Neural crest cell (in vitro differentiated cells): ENCODE measurements around the gene TRIM63. TPM values are rescaled to one million over a fixed set of nuclear protein-coding genes. Genes with fewer than 3 reads are reported as not detected.

Experiments used
- DNase-seq: peaks from one replicate; pipeline ENCODE4 v3.0.0; 2021; ENCODE audit warnings: low read depth, mixed read lengths, low spot score
- H3K27ac Mint-ChIP-seq: one replicate; pipeline ENCODE4 v1.8.0; 2021; ENCODE audit warnings: mild to moderate bottlenecking, mixed read lengths; ENCODE audit not compliant: unreplicated experiment
- H3K27me3 Mint-ChIP-seq: 2 replicates; pipeline ENCODE4 v1.8.0; 2021; ENCODE audit warnings: low read depth, mild to moderate bottlenecking, mixed read lengths
- H3K36me3 Mint-ChIP-seq: 2 replicates; pipeline ENCODE4 v1.8.0; 2021; ENCODE audit warnings: low read depth, mild to moderate bottlenecking, mixed read lengths
- H3K4me1 Mint-ChIP-seq: 2 replicates; pipeline ENCODE4 v1.8.0; 2021; ENCODE audit warnings: mixed read lengths
- H3K4me3 Mint-ChIP-seq: one replicate; pipeline ENCODE4 v1.8.0; 2021; ENCODE audit warnings: mild to moderate bottlenecking, mixed read lengths
- H3K9me3 Mint-ChIP-seq: 2 replicates; pipeline ENCODE4 v1.8.0; 2021; ENCODE audit warnings: mixed read lengths
- total RNA-seq: library from RNA; stranded (reverse); gene quantifications from 2 replicates; pipeline ENCODE4 v1.2.1, GENCODE V29; 2021
- TF ChIP-seq, protein P1 (sequence below): fragments of 200-600 bp; sonication (generic); conservative IDR thresholded peaks from 2 replicates; pipeline ENCODE4 v1.5.0; 2021; ENCODE audit warnings: antibody characterized with exemption, mild to moderate bottlenecking

TRIM63 gene
- total RNA-seq, 1 donor from 2014 or later, result not detected

DNA sequence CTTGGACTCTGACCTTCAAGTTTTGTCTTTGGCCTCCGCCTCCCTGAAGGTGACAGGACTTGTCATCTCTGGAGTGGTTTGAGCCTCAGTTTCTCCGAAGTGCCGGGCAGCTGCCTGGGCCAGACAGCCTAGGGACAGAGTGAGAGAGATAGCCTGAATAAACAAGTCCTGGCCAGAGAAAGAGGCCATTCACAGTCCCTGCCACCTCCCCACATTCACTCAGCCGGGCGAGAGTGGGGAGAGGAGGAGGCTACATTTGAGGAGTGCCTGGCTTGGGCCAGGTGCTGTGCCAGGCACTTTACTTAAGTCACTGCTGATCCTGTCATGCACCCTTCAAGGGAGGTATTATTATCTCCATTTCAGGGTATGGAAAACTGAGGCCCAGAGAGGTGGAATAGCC lies 42.4 kb downstream of the TRIM63 start:
- Mint-ChIP-seq H3K4me3 (peak overlapping the region; percentile 38), H3K4me1 (peaks cover 74% of the 10 kb centered on the region), H3K27me3 (no peaks in the 10 kb centered on the region), H3K9me3 (no peaks in the 10 kb centered on the region), H3K27ac (peak overlapping the region; percentile 14), H3K36me3 (no peaks in the 10 kb centered on the region)
- DNase-seq, result no peak
- TF ChIP-seq, protein P1, sequence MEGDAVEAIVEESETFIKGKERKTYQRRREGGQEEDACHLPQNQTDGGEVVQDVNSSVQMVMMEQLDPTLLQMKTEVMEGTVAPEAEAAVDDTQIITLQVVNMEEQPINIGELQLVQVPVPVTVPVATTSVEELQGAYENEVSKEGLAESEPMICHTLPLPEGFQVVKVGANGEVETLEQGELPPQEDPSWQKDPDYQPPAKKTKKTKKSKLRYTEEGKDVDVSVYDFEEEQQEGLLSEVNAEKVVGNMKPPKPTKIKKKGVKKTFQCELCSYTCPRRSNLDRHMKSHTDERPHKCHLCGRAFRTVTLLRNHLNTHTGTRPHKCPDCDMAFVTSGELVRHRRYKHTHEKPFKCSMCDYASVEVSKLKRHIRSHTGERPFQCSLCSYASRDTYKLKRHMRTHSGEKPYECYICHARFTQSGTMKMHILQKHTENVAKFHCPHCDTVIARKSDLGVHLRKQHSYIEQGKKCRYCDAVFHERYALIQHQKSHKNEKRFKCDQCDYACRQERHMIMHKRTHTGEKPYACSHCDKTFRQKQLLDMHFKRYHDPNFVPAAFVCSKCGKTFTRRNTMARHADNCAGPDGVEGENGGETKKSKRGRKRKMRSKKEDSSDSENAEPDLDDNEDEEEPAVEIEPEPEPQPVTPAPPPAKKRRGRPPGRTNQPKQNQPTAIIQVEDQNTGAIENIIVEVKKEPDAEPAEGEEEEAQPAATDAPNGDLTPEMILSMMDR, result no peak

DNA sequence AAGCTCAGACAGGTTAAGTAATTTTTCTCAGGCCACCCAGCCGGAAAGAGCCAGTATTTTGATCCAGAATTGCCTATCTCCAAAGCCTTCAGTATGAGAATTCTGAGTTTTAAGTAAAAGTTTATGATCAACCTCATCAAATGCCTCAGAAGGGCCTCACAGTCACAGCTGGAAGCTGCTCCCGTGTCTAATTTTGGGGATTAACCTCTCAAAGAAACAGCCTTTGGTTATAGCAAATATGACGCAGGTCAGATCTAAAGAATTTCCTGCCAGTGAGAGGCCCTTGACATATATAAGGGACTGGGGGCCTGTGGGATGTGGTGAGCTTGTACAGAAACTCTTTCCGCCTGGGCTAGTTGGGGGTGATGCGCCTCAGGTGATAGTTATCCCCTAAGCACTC lies 43.6 kb downstream of the TRIM63 start:
- Mint-ChIP-seq H3K27ac (no peak overlapping the region), H3K36me3 (no peaks in the 10 kb centered on the region), H3K4me1 (peaks cover 75% of the 10 kb centered on the region), H3K9me3 (no peaks in the 10 kb centered on the region), H3K4me3 (peak overlapping the region; percentile 54), H3K27me3 (no peaks in the 10 kb centered on the region)
- TF ChIP-seq, protein P1, result no peak
- DNase-seq, result no peak

DNA sequence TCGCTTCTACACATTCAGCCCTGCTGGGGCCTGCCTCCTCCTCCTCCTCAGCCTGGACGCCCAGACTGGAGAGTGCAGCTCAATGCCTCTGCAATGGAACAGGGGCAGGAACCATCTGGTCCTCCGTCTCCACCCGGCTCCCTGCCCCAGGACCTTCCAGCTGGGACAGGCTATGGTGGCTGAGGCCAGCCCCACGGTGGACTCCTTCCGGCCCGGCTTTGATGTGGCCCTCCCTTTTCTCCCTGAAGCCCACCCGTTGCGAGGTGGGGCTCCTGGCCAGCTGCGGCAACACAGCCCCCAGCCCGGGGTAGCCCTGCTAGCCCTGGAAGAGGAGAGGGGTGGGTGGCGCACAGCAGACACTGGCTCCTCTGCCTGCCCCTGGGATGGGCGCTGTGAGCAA lies 44.4 kb downstream of the TRIM63 start:
- Mint-ChIP-seq H3K27ac (no peak overlapping the region), H3K4me1 (peaks cover 75% of the 10 kb centered on the region), H3K9me3 (no peaks in the 10 kb centered on the region), H3K27me3 (no peaks in the 10 kb centered on the region), H3K4me3 (peak overlapping the region; percentile 41), H3K36me3 (no peaks in the 10 kb centered on the region)
- TF ChIP-seq, protein P1, result no peak
- DNase-seq, result no peak

DNA sequence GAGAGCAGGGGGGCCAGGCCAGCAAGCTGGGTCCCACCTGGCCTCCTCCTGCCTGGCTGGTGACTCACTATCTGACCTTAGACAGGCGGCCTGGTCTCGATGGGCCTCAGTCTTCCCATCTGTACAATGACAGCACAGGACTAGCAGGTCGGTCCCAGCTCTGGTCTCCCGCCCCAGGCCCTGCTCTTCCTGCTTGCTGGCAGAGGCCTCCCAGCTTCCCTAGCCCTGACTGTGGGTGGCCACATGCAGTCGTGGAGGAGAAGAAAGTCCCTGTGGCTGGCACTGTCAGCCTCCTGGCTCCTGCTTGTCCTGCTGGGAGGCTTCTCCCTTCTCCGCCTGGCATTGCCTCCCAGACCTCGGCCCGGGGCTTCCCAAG lies 45.0 kb downstream of the TRIM63 start:
- Mint-ChIP-seq H3K27me3 (no peaks in the 10 kb centered on the region), H3K4me1 (peaks cover 72% of the 10 kb centered on the region), H3K9me3 (no peaks in the 10 kb centered on the region), H3K36me3 (no peaks in the 10 kb centered on the region), H3K27ac (no peak overlapping the region), H3K4me3 (peak overlapping the region; percentile 41)
- TF ChIP-seq, protein P1, result no peak
- DNase-seq, result no peak

DNA sequence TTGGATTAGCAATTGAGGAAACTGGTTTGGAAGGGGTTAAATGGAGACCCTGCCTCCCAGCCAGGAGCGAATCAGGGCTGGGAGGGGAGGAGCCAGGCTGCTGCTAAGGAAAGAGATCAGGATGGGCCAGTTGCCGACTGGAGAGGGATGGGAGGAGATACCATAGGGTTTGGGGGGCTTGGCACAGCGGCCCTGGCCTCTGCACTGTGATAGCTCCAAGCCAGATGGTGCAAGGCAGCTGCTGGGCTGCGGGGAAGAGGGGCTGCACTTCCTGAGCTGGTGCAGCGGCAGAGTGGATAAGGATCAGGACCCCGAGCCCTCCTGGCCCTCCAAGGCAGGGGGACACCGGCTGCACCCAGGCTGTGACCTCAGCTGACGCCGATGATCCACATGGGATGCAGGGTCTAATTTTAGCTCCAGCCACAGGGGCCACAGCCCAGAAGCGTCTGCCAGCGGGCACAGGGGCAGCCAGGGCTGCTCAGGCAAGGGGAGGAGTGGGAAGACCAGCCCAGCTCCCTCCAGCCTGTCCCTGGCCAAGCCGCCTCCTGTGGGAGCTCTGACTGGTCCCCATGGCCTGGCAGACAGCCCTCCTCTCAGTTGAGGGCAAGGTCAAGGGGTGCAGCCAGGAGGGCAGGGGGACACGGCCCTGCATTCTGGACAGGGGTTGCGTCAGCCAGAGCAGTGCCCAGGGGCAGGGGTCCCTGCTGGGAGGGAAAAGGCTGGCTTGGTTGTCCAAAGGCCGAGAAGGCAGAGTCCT lies 45.6 kb downstream of the TRIM63 start, which contains the start of gene EXTL1:
EXTL1 (plus strand) TSS at position 129 of the 757 bp plus-strand sequence. CDS start 872 bp downstream, outside the sequence.
- TF ChIP-seq, protein P1, result no peak
- H3K36me3 Mint-ChIP-seq, result no peaks in the 10 kb centered on the region
- no peaks in the 10 kb centered on the region for H3K27me3 Mint-ChIP-seq
- H3K9me3 Mint-ChIP-seq, result no peaks in the 10 kb centered on the region
- peaks cover 72% of the 10 kb centered on the region for H3K4me1 Mint-ChIP-seq
- peak within 1 kb of the TSS; percentile 88 for H3K4me3 Mint-ChIP-seq
- peak; percentile 63 for DNase-seq
- H3K27ac Mint-ChIP-seq, result peak within 1 kb of the TSS; percentile 31
